Left colon (tissue), 2 donors: ENCODE results near the gene SLC30A5. TPM values are rescaled to one million over a fixed set of nuclear protein-coding genes. Genes with fewer than 3 reads are reported as not detected.
"Not testable (repeated sequence)": the region's sequence is repeated elsewhere in the genome, so short reads cannot be mapped to it uniquely, and the experiment has no call there.

Experiments used
- ATAC-seq: fragments of 200-7000 bp; cut with Tn5 transposase; one replicate; pipeline ENCODE4 v1.9.1; 2020; ENCODE audit warnings: mild to moderate bottlenecking, moderate library complexity
- DNase-seq, 2 donors: peaks; one replicate each; pipeline ENCODE4 v3.0.0-alpha.2; 2020
- intact Hi-C, 2 donors: fragments of 100-400 bp; cut with DNase I in 1 of 2; cut with micrococcal nuclease in 1 of 2; formaldehyde crosslinking; loops; one replicate each; pipeline versions ENCODE4 v1.11.2 to v1.14.0; 2022; cut with DNase I, micrococcal nuclease
- total RNA-seq, 2 donors: library from RNA; stranded (reverse); fragmentation: NEBNext Ultra II Directional; extraction: Animal tissue kit (Norgen Biotek cat#: 25700); gene quantifications; one replicate each; pipeline ENCODE4 v1.2.1, GENCODE V29; 2021
- donor health status: DM: no; HTN: no; CAD: no.
- donor health status: DM: yes; HTN: yes; CAD: no.

Gene SLC30A5
- total RNA-seq, 2 donors from 2014 or later, result 47.1 to 48.2 TPM

GRCh38 chr5:69092969-69093368 is 845 bp upstream of the SLC30A5 start:
- intact Hi-C loops, result no loop called here
- ATAC-seq, result no peak
- DNase-seq, result no peak

- no peak for ATAC-seq
- no peak for DNase-seq
- intact Hi-C loops, result no loop called here
Measured at GRCh38 chr5:69099302-69099701, 5.5 kb downstream of the SLC30A5 start.

- intact Hi-C loops, result no loop called here
- ATAC-seq (no peak), DNase-seq (no peak)
Measured at GRCh38 chr5:69103521-69103920, 9.7 kb downstream of the SLC30A5 start.

GRCh38 chr5:69105996-69106906 is 12.4 kb downstream of the SLC30A5 start:
- ATAC-seq (no peak), DNase-seq (no peak)
- intact Hi-C loops, result no loop called here

- DNase-seq, ATAC-seq, intact Hi-C loops: not testable (repeated sequence)
Measured at GRCh38 chr5:69108367-69108766, 14.6 kb downstream of the SLC30A5 start.

- ATAC-seq, result no peak
- intact Hi-C loops, result no loop called here
- no peak for DNase-seq
Measured at GRCh38 chr5:69113851-69114250, 20.0 kb downstream of the SLC30A5 start.

- DNase-seq, result no peak
- ATAC-seq, result no peak
- intact Hi-C loops, result no loop called here
Measured at GRCh38 chr5:69115526-69115925, 21.7 kb downstream of the SLC30A5 start.

GRCh38 chr5:69129413-69129812 is 35.6 kb downstream of the SLC30A5 start:
- no peak for DNase-seq
- no peak for ATAC-seq
- intact Hi-C loops, result no loop called here

- intact Hi-C loops, result no loop called here
- ATAC-seq (no peak), DNase-seq (no peak)
Measured at GRCh38 chr5:69130241-69130640, 36.4 kb downstream of the SLC30A5 start.

- no peak for DNase-seq
- intact Hi-C loops, result no loop called here
- no peak for ATAC-seq
Measured at GRCh38 chr5:69131304-69131703, 37.5 kb downstream of the SLC30A5 start.

- DNase-seq (no peak), ATAC-seq (no peak)
- intact Hi-C loops, result no loop called here
Measured at GRCh38 chr5:69134126-69134525, 40.3 kb downstream of the SLC30A5 start.

GRCh38 chr5:69136293-69136692 is 42.5 kb downstream of the SLC30A5 start:
- intact Hi-C loops, result no loop called here
- no peak for DNase-seq

GRCh38 chr5:69137208-69137607 is 43.4 kb downstream of the SLC30A5 start:
- DNase-seq, ATAC-seq, intact Hi-C loops: not testable (repeated sequence)

More at GRCh38 chr5:69136293-69136692, 42.5 kb downstream of the SLC30A5 start:
- no peak for ATAC-seq

- DNase-seq (no peak), ATAC-seq (no peak)
- intact Hi-C loops, result no loop called here
Measured at GRCh38 chr5:69137807-69138206, 44.0 kb downstream of the SLC30A5 start.

- intact Hi-C loops, result no loop called here
- DNase-seq, result no peak
- ATAC-seq, result no peak
Measured at GRCh38 chr5:69138766-69139165, 45.0 kb downstream of the SLC30A5 start.

GRCh38 chr5:69140239-69140638 is 46.4 kb downstream of the SLC30A5 start:
- intact Hi-C loops, ATAC-seq, DNase-seq: not testable (repeated sequence)

- DNase-seq (no peak), ATAC-seq (no peak)
- intact Hi-C loops, result no loop called here
Measured at GRCh38 chr5:69140827-69141226, 47.0 kb downstream of the SLC30A5 start.

- DNase-seq, intact Hi-C loops, ATAC-seq: not testable (repeated sequence)
Measured at GRCh38 chr5:69148576-69148975, 54.8 kb downstream of the SLC30A5 start.

- intact Hi-C loops, result no loop called here
- ATAC-seq, result no peak
- DNase-seq, result no peak
Measured at GRCh38 chr5:69148981-69149675, 55.3 kb downstream of the SLC30A5 start.

- ATAC-seq (no peak), DNase-seq (no peak)
- intact Hi-C loops, result no loop called here
Measured at GRCh38 chr5:69149676-69150010, 55.8 kb downstream of the SLC30A5 start.
